ENCODE results near the gene GNAZ. TPM values are rescaled to one million over a fixed set of nuclear protein-coding genes. Genes with fewer than 3 reads are reported as not detected.

Gene GNAZ
- total and polyA plus RNA-seq, 2 donors (not counting 1 experiment from before 2014, with no cell fraction given), result 2.8 to 9.1 TPM

DNA sequence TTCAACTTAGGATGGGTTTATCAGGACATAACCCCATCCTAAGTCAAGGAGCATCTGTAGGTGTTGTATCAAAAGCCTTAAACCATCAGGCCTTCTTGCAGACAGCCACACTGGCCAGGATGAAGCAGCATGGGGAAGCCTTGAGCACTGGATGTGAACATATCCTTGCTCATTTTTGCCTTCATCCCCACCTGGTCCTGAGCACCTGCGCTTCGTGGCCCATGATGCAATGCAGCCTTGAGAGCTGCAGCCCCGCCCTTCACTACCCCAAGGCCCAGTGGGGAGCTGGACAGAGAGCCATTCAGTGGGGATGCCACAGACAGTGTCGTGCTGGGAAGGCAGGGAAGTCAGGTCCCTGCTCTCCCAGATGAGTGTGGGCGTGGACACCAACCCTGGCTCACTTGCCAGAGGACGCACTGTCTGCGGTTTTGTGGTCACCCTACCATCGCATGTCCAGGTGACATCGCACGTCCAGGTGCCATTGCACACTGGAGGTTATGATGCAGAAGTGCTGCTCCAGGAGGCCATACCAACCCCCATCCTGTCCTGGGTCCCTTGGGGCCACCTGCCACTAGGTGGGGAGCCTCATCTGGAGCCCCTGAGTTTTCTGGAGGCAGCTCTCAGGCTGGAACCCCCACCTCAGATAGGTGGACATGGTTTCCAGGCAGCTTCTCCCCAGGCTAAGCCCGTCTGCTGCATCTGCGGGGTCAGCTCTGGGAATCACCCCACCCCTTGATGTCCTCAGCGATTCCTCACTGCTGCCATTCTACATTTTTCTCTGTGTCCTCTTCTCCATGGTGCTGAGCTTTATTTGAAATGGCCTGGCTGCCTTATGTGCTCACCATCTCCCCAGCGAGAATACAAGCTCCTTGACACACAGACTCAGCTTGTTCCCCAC lies 14.4 kb downstream of the GNAZ start:
- H3K36me3 ChIP-seq (replicated peaks in 1 of 2; ENCODE audit: control extremely low read depth in 1 of 2, control insufficient read depth in 1 of 2, extremely low read depth in 1 of 2, insufficient read depth in 2 of 2, low read length in 1 of 2), result no peaks in the 10 kb centered on the region
- H3K4me1 Mint-ChIP-seq, result peaks cover 24% of the 10 kb centered on the region
- WGBS (ENCODE audit: insufficient coverage), result 93% methylated on average over 13 of the region's 14 CpGs
- H3K27ac ChIP-seq (ENCODE audit: low read length in 2 of 2), result no peak overlapping the region
- no peak overlapping the region for H2AFZ ChIP-seq (ENCODE audit: insufficient read depth, low read depth, low read length, poor library complexity, severe bottlenecking)
- POLR2A ChIA-PET, result no interaction called here
- H3K9me3 Mint-ChIP-seq (ENCODE audit: insufficient read depth), result no peaks in the 10 kb centered on the region
- ATAC-seq (ENCODE audit: low read depth), result no peak
- no peak overlapping the region for H3K4me3 Mint-ChIP-seq
- H3K27ac Mint-ChIP-seq, result no peak overlapping the region
- H3K27me3 Mint-ChIP-seq, result no peaks in the 10 kb centered on the region
- H3K4me3 ChIP-seq (ENCODE audit: control extremely low read depth in 1 of 5, extremely low read depth in 1 of 5, insufficient read depth in 1 of 5, low read depth in 2 of 5, low read length in 4 of 5), result no peak overlapping the region
- peaks cover 29 to 31% of the 10 kb centered on the region in 2 donors for H3K4me1 ChIP-seq (ENCODE audit: control insufficient read depth in 2 of 2, insufficient read depth in 2 of 2, low read length in 2 of 2)
- H4K20me1 ChIP-seq (ENCODE audit: control insufficient read depth, insufficient read depth, low read length, poor library complexity, severe bottlenecking), result no peaks in the 10 kb centered on the region
- TF ChIP-seq EZH2 (IDR thresholded peaks at IDR 0.05; ENCODE audit: borderline replicate concordance, insufficient read depth, low read depth, low read length, poor library complexity, severe bottlenecking) (no peak), CTCF (IDR thresholded peaks at IDR 0.05) (no peak)
- no peak for DNase-seq
- no peaks in the 10 kb centered on the region for H3K27me3 ChIP-seq (replicated peaks in 1 of 4; ENCODE audit: control extremely low read depth in 1 of 4, control insufficient read depth in 3 of 4, insufficient read depth in 4 of 4, low read length in 3 of 4)
- no peaks in the 10 kb centered on the region for H3K9me3 ChIP-seq (ENCODE audit: control extremely low read depth in 1 of 3, control insufficient read depth in 2 of 3, insufficient read depth in 1 of 3, low read length in 2 of 3)
- intact Hi-C loops (cut with micrococcal nuclease), result no loop called here
- CTCF ChIA-PET, result no interaction called here
- H3K79me2 ChIP-seq (ENCODE audit: control insufficient read depth, insufficient read depth, low read length), result peaks cover 20% of the 10 kb centered on the region
- no peak overlapping the region for H3K4me2 ChIP-seq (replicated peaks; ENCODE audit: low read depth, low read length, poor library complexity, severe bottlenecking)
- H3K9ac ChIP-seq (ENCODE audit: low read length), result no peak overlapping the region

DNA sequence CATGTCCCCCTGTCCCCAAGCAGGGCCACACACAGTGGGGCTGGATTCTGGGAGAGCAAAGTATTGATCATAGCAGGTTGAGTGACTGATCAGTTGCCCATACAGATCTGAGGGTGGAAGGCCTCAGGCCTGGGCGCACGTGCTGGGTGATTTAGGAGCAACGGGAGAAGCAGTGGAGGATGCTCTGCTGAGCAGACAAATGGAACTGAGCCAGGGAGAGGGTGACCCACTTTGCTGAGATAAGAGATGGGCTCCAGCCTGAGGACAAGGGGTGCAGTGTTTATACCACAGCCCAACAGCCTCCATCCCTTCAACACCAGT lies 15.0 kb downstream of the GNAZ start:
- Histone ChIP-seq H3K27ac (ENCODE audit: low read length in 2 of 2) (no peak overlapping the region), H3K9me3 (ENCODE audit: control extremely low read depth in 1 of 3, control insufficient read depth in 2 of 3, insufficient read depth in 1 of 3, low read length in 2 of 3) (no peaks in the 10 kb centered on the region), H3K79me2 (ENCODE audit: control insufficient read depth, insufficient read depth, low read length) (peaks cover 20% of the 10 kb centered on the region), H4K20me1 (ENCODE audit: control insufficient read depth, insufficient read depth, low read length, poor library complexity, severe bottlenecking) (no peaks in the 10 kb centered on the region), H3K4me1 (ENCODE audit: control insufficient read depth in 2 of 2, insufficient read depth in 2 of 2, low read length in 2 of 2) (peaks cover 29 to 31% of the 10 kb centered on the region in 2 donors), H3K36me3 (replicated peaks in 1 of 2; ENCODE audit: control extremely low read depth in 1 of 2, control insufficient read depth in 1 of 2, extremely low read depth in 1 of 2, insufficient read depth in 2 of 2, low read length in 1 of 2) (no peaks in the 10 kb centered on the region), H3K4me2 (replicated peaks; ENCODE audit: low read depth, low read length, poor library complexity, severe bottlenecking) (no peak overlapping the region), H3K4me3 (ENCODE audit: control extremely low read depth in 1 of 5, extremely low read depth in 1 of 5, insufficient read depth in 1 of 5, low read depth in 2 of 5, low read length in 4 of 5) (no peak overlapping the region), H2AFZ (ENCODE audit: insufficient read depth, low read depth, low read length, poor library complexity, severe bottlenecking) (no peak overlapping the region), H3K9ac (ENCODE audit: low read length) (no peak overlapping the region), H3K27me3 (replicated peaks in 1 of 4; ENCODE audit: control extremely low read depth in 1 of 4, control insufficient read depth in 3 of 4, insufficient read depth in 4 of 4, low read length in 3 of 4) (no peaks in the 10 kb centered on the region)
- WGBS (ENCODE audit: insufficient coverage), result 100% methylated on average over 3 of the region's 3 CpGs
- H3K4me3 Mint-ChIP-seq, result no peak overlapping the region
- ChIA-PET POLR2A (no interaction called here), CTCF (no interaction called here)
- TF ChIP-seq CTCF (IDR thresholded peaks at IDR 0.05), result no peak
- no peak for TF ChIP-seq EZH2 (IDR thresholded peaks at IDR 0.05; ENCODE audit: borderline replicate concordance, insufficient read depth, low read depth, low read length, poor library complexity, severe bottlenecking)
- intact Hi-C loops (cut with micrococcal nuclease), result no loop called here
- ATAC-seq (ENCODE audit: low read depth) (no peak), DNase-seq (no peak)
- peaks cover 24% of the 10 kb centered on the region for H3K4me1 Mint-ChIP-seq
- H3K27ac Mint-ChIP-seq, result no peak overlapping the region
- H3K9me3 Mint-ChIP-seq (ENCODE audit: insufficient read depth), result no peaks in the 10 kb centered on the region
- no peaks in the 10 kb centered on the region for H3K27me3 Mint-ChIP-seq

Data from B cell (primary cell).